Caco-2 (cell line): ENCODE results near the gene GPR78. TPM values are rescaled to one million over a fixed set of nuclear protein-coding genes. Genes with fewer than 3 reads are reported as not detected.

Experiments
- BruUV-seq: library from RNA; stranded (reverse); fragments of 400-500 nt; replicated peaks from 2 replicates; lab custom pipeline; 2021; lab: Mats Ljungman, UMichigan
- CTCF ChIA-PET: fragments of 300-600 bp; sonication (Branson Sonifier 250); formaldehyde crosslinking; loops from one replicate; lab custom pipeline; 2022; ENCODE audit warnings: antibody characterized with exemption; lab: Charles Lee
- POLR2A ChIA-PET: fragments of 300-600 bp; sonication (Branson Sonifier 250); formaldehyde crosslinking; loops from one replicate; lab custom pipeline; 2022; ENCODE audit warnings: antibody characterized with exemption; lab: Charles Lee
- DNase-seq, 2 experiments: peaks; one replicate each; pipeline versions ENCODE4 v3.0.0 to v3.0.0-alpha.2; 2020 to 2022
- H3K27me3 ChIP-seq: replicated peaks from 2 replicates; pipeline ENCODE4 v1.6.0; 2011; ENCODE audit warnings: low read length; ENCODE audit not compliant: control insufficient read depth, insufficient read depth
- H3K36me3 ChIP-seq: 2 replicates; pipeline ENCODE4 v1.5.1; 2011; ENCODE audit warnings: low read length; ENCODE audit not compliant: control insufficient read depth, insufficient read depth
- H3K4me1 ChIP-seq: fragments of 250-450 bp; sonication (Bioruptor Pico); 2 replicates; pipeline ENCODE4 v1.5.1; 2020; ENCODE audit warnings: mild to moderate bottlenecking
- H3K4me3 ChIP-seq: 2 replicates; pipeline ENCODE4 v1.5.1; 2011; ENCODE audit warnings: low read depth, mild to moderate bottlenecking, control low read depth, low read length
- H3K9me3 ChIP-seq: fragments of 250-450 bp; sonication (Bioruptor Pico); 2 replicates; pipeline ENCODE4 v1.5.1; 2020; ENCODE audit warnings: mild to moderate bottlenecking, moderate library complexity
- H3K27ac Mint-ChIP-seq: one replicate; pipeline ENCODE4 v1.8.0; 2022; ENCODE audit warnings: mixed read lengths; ENCODE audit not compliant: unreplicated experiment
- H3K27me3 Mint-ChIP-seq: one replicate; pipeline ENCODE4 v1.8.0; 2022; ENCODE audit warnings: mixed read lengths; ENCODE audit not compliant: insufficient read depth, unreplicated experiment
- H3K36me3 Mint-ChIP-seq: one replicate; pipeline ENCODE4 v1.8.0; 2022; ENCODE audit warnings: mild to moderate bottlenecking, mixed read lengths; ENCODE audit not compliant: insufficient read depth, unreplicated experiment
- H3K4me1 Mint-ChIP-seq: one replicate; pipeline ENCODE4 v1.8.0; 2022; ENCODE audit warnings: low read depth, mixed read lengths; ENCODE audit not compliant: unreplicated experiment
- H3K4me3 Mint-ChIP-seq: one replicate; pipeline ENCODE4 v1.8.0; 2022; ENCODE audit warnings: mild to moderate bottlenecking, moderate library complexity, mixed read lengths; ENCODE audit not compliant: unreplicated experiment
- H3K9me3 Mint-ChIP-seq: one replicate; pipeline ENCODE4 v1.8.0; 2022; ENCODE audit warnings: mixed read lengths; ENCODE audit not compliant: unreplicated experiment
- CTCF ChIP-seq, 2 experiments: fragments of 200-600 bp in 1 of 2; IDR thresholded peaks; 1 replicate in 1 of 2; 2 replicates in 1 of 2; pipeline versions ENCODE4 v1.5.1 to v1.8.0; 2011 to 2022; ENCODE audit warnings: antibody characterized with exemption in 1 of 2, control low read depth in 1 of 2, inconsistent platforms in 1 of 2, low read depth in 1 of 2, low read length in 1 of 2, mild to moderate bottlenecking in 1 of 2, moderate library complexity in 1 of 2; ENCODE audit not compliant: insufficient read depth in 1 of 2, severe bottlenecking in 1 of 2, unreplicated experiment in 1 of 2
- intact Hi-C: fragments of 100-400 bp; cut with micrococcal nuclease; formaldehyde crosslinking; loops from one replicate; pipeline ENCODE4 v1.10.0; 2022; ENCODE audit not compliant: unreplicated experiment
- total RNA-seq: library from RNA; stranded (reverse); gene quantifications from 2 replicates; pipeline ENCODE4 v1.2.3, GENCODE V29; 2022

Gene GPR78
- total RNA-seq, 1 experiment from 2014 or later: 0.68 TPM

- Mint-ChIP-seq H3K9me3 (no peaks in the 10 kb centered on the region), H3K4me3 (no peak overlapping the region), H3K27ac (no peak overlapping the region), H3K36me3 (no peaks in the 10 kb centered on the region), H3K27me3 (peaks cover 2% of the 10 kb centered on the region), H3K4me1 (peaks cover 4% of the 10 kb centered on the region)
- H3K4me3 ChIP-seq: no peak overlapping the region
- no peaks in the 10 kb centered on the region for H3K9me3 ChIP-seq
- no peaks in the 10 kb centered on the region; the same call in 1 of the 2 replicates for H3K27me3 ChIP-seq
- no TSS peak for BruUV-seq
- ChIA-PET POLR2A (no interaction called here), CTCF (interaction anchor here (0.7 kb wide), 1 partner anchor 148 kb away, joined by 5 read pairs; the partner anchor contains the start of gene TRMT44)
- no peaks in the 10 kb centered on the region for H3K36me3 ChIP-seq
- no peak for DNase-seq
- H3K4me1 ChIP-seq: peaks cover 17% of the 10 kb centered on the region
- no peak for TF ChIP-seq CTCF (IDR thresholded peaks at IDR 0.05; ENCODE audit: insufficient read depth in 1 of 2, low read depth in 1 of 2, low read length in 1 of 2, severe bottlenecking in 1 of 2, unreplicated experiment in 1 of 2)
- intact Hi-C loops: no loop called here
Measured at GRCh38 chr4:8589336-8589735, 9.1 kb downstream of the GPR78 start.

GRCh38 chr4:8589823-8590545 is 9.8 kb downstream of the GPR78 start:
- intact Hi-C loops: loop anchor here (5.0 kb wide), 1 partner anchor 33 kb away; no protein-coding TSS in a partner anchor
- H3K27me3 ChIP-seq: no peaks in the 10 kb centered on the region; the same call in 1 of the 2 replicates

GRCh38 chr4:8590546-8590880 is 10.3 kb downstream of the GPR78 start:
- no peak for DNase-seq
- Histone ChIP-seq H3K4me3 (no peak overlapping the region), H3K27me3 (no peaks in the 10 kb centered on the region; the same call in 1 of the 2 replicates), H3K36me3 (no peaks in the 10 kb centered on the region), H3K9me3 (no peaks in the 10 kb centered on the region), H3K4me1 (peaks cover 17% of the 10 kb centered on the region)
- ChIA-PET CTCF (no interaction called here), POLR2A (no interaction called here)
- Mint-ChIP-seq H3K9me3 (no peaks in the 10 kb centered on the region), H3K4me3 (no peak overlapping the region), H3K27me3 (peaks cover 2% of the 10 kb centered on the region), H3K27ac (no peak overlapping the region), H3K4me1 (peaks cover 6% of the 10 kb centered on the region), H3K36me3 (no peaks in the 10 kb centered on the region)
- TF ChIP-seq CTCF (IDR thresholded peaks at IDR 0.05; ENCODE audit: insufficient read depth in 1 of 2, low read depth in 1 of 2, low read length in 1 of 2, severe bottlenecking in 1 of 2, unreplicated experiment in 1 of 2): no peak
- no TSS peak for BruUV-seq
- intact Hi-C loops: loop anchor here (5.0 kb wide), 1 partner anchor 33 kb away; no protein-coding TSS in a partner anchor

More at GRCh38 chr4:8589823-8590545, 9.8 kb downstream of the GPR78 start:
- H3K9me3 ChIP-seq: no peaks in the 10 kb centered on the region
- no peaks in the 10 kb centered on the region for H3K36me3 ChIP-seq
- CTCF ChIA-PET: interaction anchor here (0.7 kb wide), 1 partner anchor 149 kb away, joined by 5 read pairs; the partner anchor contains the start of gene TRMT44
- Mint-ChIP-seq H3K4me1 (peaks cover 6% of the 10 kb centered on the region), H3K36me3 (no peaks in the 10 kb centered on the region), H3K4me3 (no peak overlapping the region), H3K27me3 (peaks cover 2% of the 10 kb centered on the region), H3K27ac (no peak overlapping the region), H3K9me3 (no peaks in the 10 kb centered on the region)
- BruUV-seq: no TSS peak
- no peak overlapping the region for H3K4me3 ChIP-seq
- no peak for TF ChIP-seq CTCF (IDR thresholded peaks at IDR 0.05; ENCODE audit: insufficient read depth in 1 of 2, low read depth in 1 of 2, low read length in 1 of 2, severe bottlenecking in 1 of 2, unreplicated experiment in 1 of 2)
- no peak for DNase-seq
- POLR2A ChIA-PET: no interaction called here
- H3K4me1 ChIP-seq: peaks cover 17% of the 10 kb centered on the region
